ENCODE measurements around the gene ATR.

DNA sequence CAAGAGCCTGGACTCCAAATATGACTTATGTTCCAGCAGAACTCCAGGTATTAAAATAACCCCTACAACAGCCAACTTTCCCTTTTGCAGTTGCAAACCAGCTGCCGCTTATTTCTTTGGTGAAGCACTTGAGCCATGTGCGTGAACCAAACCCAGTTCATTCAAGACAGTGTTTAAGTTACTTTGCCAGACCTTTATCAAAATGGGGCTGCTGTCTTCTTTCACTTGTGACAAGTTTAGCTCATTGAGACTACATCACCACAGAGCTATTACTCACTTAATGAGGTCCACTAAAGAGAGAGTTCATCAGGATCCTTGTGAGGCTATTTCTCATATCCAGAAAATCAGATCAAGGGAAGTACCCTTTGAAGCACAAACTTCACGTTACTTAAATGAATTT, 128.3 kb downstream of the ATR start:
- no peak for TF ChIP-seq CTCF (IDR thresholded peaks at IDR 0.05; ENCODE audit: poor library complexity, severe bottlenecking)
- no peak for TF ChIP-seq POLR2AphosphoS5 (IDR thresholded peaks at IDR 0.05)
- TF ChIP-seq EZH2 (IDR thresholded peaks at IDR 0.05; ENCODE audit: borderline replicate concordance, insufficient read depth, low read length, poor library complexity, severe bottlenecking) = no peak

Measured in neural cell (in vitro differentiated cells).